Measurements from ENCODE around the gene WDR91.

Gene WDR91

GRCh38 chr7:135189221-135189662, 22.1 kb downstream of the WDR91 start:
- 93 to 96% methylated on average over 6 of the region's 6 CpGs for WGBS, 2 experiments
- H3K27ac ChIP-seq (ENCODE audit: insufficient read depth, low read depth, low read length, poor library complexity, severe bottlenecking): no peak overlapping the region
- no peaks in the 10 kb centered on the region for H3K9me3 ChIP-seq (ENCODE audit: control insufficient read depth, low read length)
- no peak overlapping the region for H3K4me3 ChIP-seq (ENCODE audit: insufficient read depth, low read depth, low read length)
- no peaks in the 10 kb centered on the region for H3K4me1 ChIP-seq (ENCODE audit: control insufficient read depth, insufficient read depth, low read length)
- peaks cover 4% of the 10 kb centered on the region for H3K36me3 ChIP-seq (ENCODE audit: control insufficient read depth, insufficient read depth, low read length)
- H3K27me3 ChIP-seq (ENCODE audit: control insufficient read depth, insufficient read depth, low read length, poor library complexity, severe bottlenecking): no peaks in the 10 kb centered on the region

- Histone ChIP-seq H3K4me3 (ENCODE audit: insufficient read depth, low read depth, low read length) (no peak overlapping the region), H3K27ac (ENCODE audit: insufficient read depth, low read depth, low read length, poor library complexity, severe bottlenecking) (no peak overlapping the region), H3K9me3 (ENCODE audit: control insufficient read depth, low read length) (no peaks in the 10 kb centered on the region), H3K4me1 (ENCODE audit: control insufficient read depth, insufficient read depth, low read length) (no peaks in the 10 kb centered on the region), H3K27me3 (ENCODE audit: control insufficient read depth, insufficient read depth, low read length, poor library complexity, severe bottlenecking) (no peaks in the 10 kb centered on the region), H3K36me3 (ENCODE audit: control insufficient read depth, insufficient read depth, low read length) (peaks cover 4% of the 10 kb centered on the region)
- 95% methylated on average over 12 of the region's 12 CpGs for WGBS, 2 experiments
These were observed 22.9 kb downstream of the WDR91 start for GRCh38 chr7:135188298-135188984.

- H3K27me3 ChIP-seq (ENCODE audit: control insufficient read depth, insufficient read depth, low read length, poor library complexity, severe bottlenecking): no peaks in the 10 kb centered on the region
These were observed 24.5 kb downstream of the WDR91 start for GRCh38 chr7:135186841-135187253.

GRCh38 chr7:135186261-135186540, 25.1 kb downstream of the WDR91 start:
- H3K4me3 ChIP-seq (ENCODE audit: insufficient read depth, low read depth, low read length): no peak overlapping the region
- H3K4me1 ChIP-seq (ENCODE audit: control insufficient read depth, insufficient read depth, low read length): no peaks in the 10 kb centered on the region
- peaks cover 4% of the 10 kb centered on the region for H3K36me3 ChIP-seq (ENCODE audit: control insufficient read depth, insufficient read depth, low read length)
- H3K27ac ChIP-seq (ENCODE audit: insufficient read depth, low read depth, low read length, poor library complexity, severe bottlenecking): no peak overlapping the region
- no peaks in the 10 kb centered on the region for H3K27me3 ChIP-seq (ENCODE audit: control insufficient read depth, insufficient read depth, low read length, poor library complexity, severe bottlenecking)
- 92 to 97% methylated on average over 3 of the region's 3 CpGs for WGBS, 2 experiments
- H3K9me3 ChIP-seq (ENCODE audit: control insufficient read depth, low read length): no peaks in the 10 kb centered on the region

More at GRCh38 chr7:135186841-135187253, 24.5 kb downstream of the WDR91 start:
- Histone ChIP-seq H3K27ac (ENCODE audit: insufficient read depth, low read depth, low read length, poor library complexity, severe bottlenecking) (no peak overlapping the region), H3K36me3 (ENCODE audit: control insufficient read depth, insufficient read depth, low read length) (peaks cover 4% of the 10 kb centered on the region), H3K9me3 (ENCODE audit: control insufficient read depth, low read length) (no peaks in the 10 kb centered on the region), H3K4me3 (ENCODE audit: insufficient read depth, low read depth, low read length) (no peak overlapping the region), H3K4me1 (ENCODE audit: control insufficient read depth, insufficient read depth, low read length) (no peaks in the 10 kb centered on the region)
- WGBS, 2 experiments: 87% methylated on average over 12 of the region's 12 CpGs

GRCh38 chr7:135185471-135186260, 25.7 kb downstream of the WDR91 start:
- no peak overlapping the region for H3K27ac ChIP-seq (ENCODE audit: insufficient read depth, low read depth, low read length, poor library complexity, severe bottlenecking)
- H3K36me3 ChIP-seq (ENCODE audit: control insufficient read depth, insufficient read depth, low read length): peaks cover 4% of the 10 kb centered on the region
- 93 to 94% methylated on average over 7 of the region's 7 CpGs for WGBS, 2 experiments
- H3K9me3 ChIP-seq (ENCODE audit: control insufficient read depth, low read length): peaks cover 3% of the 10 kb centered on the region
- H3K27me3 ChIP-seq (ENCODE audit: control insufficient read depth, insufficient read depth, low read length, poor library complexity, severe bottlenecking): no peaks in the 10 kb centered on the region
- H3K4me3 ChIP-seq (ENCODE audit: insufficient read depth, low read depth, low read length): no peak overlapping the region
- no peaks in the 10 kb centered on the region for H3K4me1 ChIP-seq (ENCODE audit: control insufficient read depth, insufficient read depth, low read length)

DNA sequence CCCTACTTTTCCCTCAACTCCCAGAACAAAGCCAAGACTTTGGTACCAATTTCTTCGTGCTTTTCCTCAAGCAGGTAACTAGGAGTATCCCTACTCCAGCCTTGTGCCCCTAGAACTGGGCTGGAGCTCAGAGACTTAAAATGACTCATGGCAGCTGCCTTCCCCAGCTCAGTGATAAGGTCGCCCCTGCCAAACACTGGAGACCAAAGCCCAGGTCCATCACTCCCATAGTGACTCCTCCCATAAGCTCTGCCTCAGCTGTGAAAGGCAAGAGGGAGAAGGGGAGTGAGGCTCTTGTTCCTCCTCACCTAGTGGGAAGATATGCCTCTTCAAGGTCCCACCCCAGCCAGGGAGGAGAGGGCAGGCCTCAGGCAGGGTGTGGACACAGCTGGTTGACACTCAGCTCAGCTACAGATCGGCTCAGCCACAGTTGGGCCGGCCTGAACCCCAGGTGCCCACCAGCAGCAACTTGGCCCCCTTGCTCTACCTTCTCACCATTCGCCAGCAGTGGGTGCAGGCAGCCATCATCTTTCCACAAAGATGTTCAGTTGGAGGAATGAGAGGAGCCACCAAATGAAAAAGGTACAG, 27.0 kb downstream of the WDR91 start:
- H3K36me3 ChIP-seq (ENCODE audit: control insufficient read depth, insufficient read depth, low read length): peaks cover 4% of the 10 kb centered on the region

GRCh38 chr7:135183478-135183877, 27.8 kb downstream of the WDR91 start:
- Histone ChIP-seq H3K36me3 (ENCODE audit: control insufficient read depth, insufficient read depth, low read length) (peaks cover 4% of the 10 kb centered on the region), H3K27ac (ENCODE audit: insufficient read depth, low read depth, low read length, poor library complexity, severe bottlenecking) (no peak overlapping the region), H3K9me3 (ENCODE audit: control insufficient read depth, low read length) (peaks cover 3% of the 10 kb centered on the region), H3K4me1 (ENCODE audit: control insufficient read depth, insufficient read depth, low read length) (no peaks in the 10 kb centered on the region), H3K27me3 (ENCODE audit: control insufficient read depth, insufficient read depth, low read length, poor library complexity, severe bottlenecking) (no peaks in the 10 kb centered on the region), H3K4me3 (ENCODE audit: insufficient read depth, low read depth, low read length) (no peak overlapping the region)
- WGBS, 2 experiments: 96 to 98% methylated on average over 7 of the region's 7 CpGs

More for the DNA sequence above, 27.0 kb downstream of the WDR91 start:
- WGBS, 2 experiments: 93 to 95% methylated on average over 5 of the region's 5 CpGs
- H3K4me3 ChIP-seq (ENCODE audit: insufficient read depth, low read depth, low read length): no peak overlapping the region
- no peaks in the 10 kb centered on the region for H3K27me3 ChIP-seq (ENCODE audit: control insufficient read depth, insufficient read depth, low read length, poor library complexity, severe bottlenecking)
- peaks cover 3% of the 10 kb centered on the region for H3K9me3 ChIP-seq (ENCODE audit: control insufficient read depth, low read length)
- no peaks in the 10 kb centered on the region for H3K4me1 ChIP-seq (ENCODE audit: control insufficient read depth, insufficient read depth, low read length)
- H3K27ac ChIP-seq (ENCODE audit: insufficient read depth, low read depth, low read length, poor library complexity, severe bottlenecking): no peak overlapping the region

GRCh38 chr7:135181929-135182678, 29.2 kb downstream of the WDR91 start:
- WGBS, 2 experiments: 95 to 96% methylated on average over 31 of the region's 31 CpGs
- Histone ChIP-seq H3K36me3 (ENCODE audit: control insufficient read depth, insufficient read depth, low read length) (peaks cover 4% of the 10 kb centered on the region), H3K27me3 (ENCODE audit: control insufficient read depth, insufficient read depth, low read length, poor library complexity, severe bottlenecking) (no peaks in the 10 kb centered on the region)

GRCh38 chr7:135181261-135181928, 29.9 kb downstream of the WDR91 start:
- Histone ChIP-seq H3K36me3 (ENCODE audit: control insufficient read depth, insufficient read depth, low read length) (peaks cover 4% of the 10 kb centered on the region), H3K4me1 (ENCODE audit: control insufficient read depth, insufficient read depth, low read length) (peaks cover 5% of the 10 kb centered on the region), H3K4me3 (ENCODE audit: insufficient read depth, low read depth, low read length) (no peak overlapping the region), H3K27ac (ENCODE audit: insufficient read depth, low read depth, low read length, poor library complexity, severe bottlenecking) (no peak overlapping the region), H3K9me3 (ENCODE audit: control insufficient read depth, low read length) (peaks cover 3% of the 10 kb centered on the region), H3K27me3 (ENCODE audit: control insufficient read depth, insufficient read depth, low read length, poor library complexity, severe bottlenecking) (no peaks in the 10 kb centered on the region)
- 91 to 93% methylated on average over 2 of the region's 3 CpGs for WGBS, 2 experiments

More at GRCh38 chr7:135181929-135182678, 29.2 kb downstream of the WDR91 start:
- no peak overlapping the region for H3K4me3 ChIP-seq (ENCODE audit: insufficient read depth, low read depth, low read length)
- H3K27ac ChIP-seq (ENCODE audit: insufficient read depth, low read depth, low read length, poor library complexity, severe bottlenecking): no peak overlapping the region
- H3K9me3 ChIP-seq (ENCODE audit: control insufficient read depth, low read length): peaks cover 3% of the 10 kb centered on the region
- peaks cover 5% of the 10 kb centered on the region for H3K4me1 ChIP-seq (ENCODE audit: control insufficient read depth, insufficient read depth, low read length)
